ENCODE data around the gene UNC13A.

- TF ChIP-seq CTCF (conservative IDR thresholded peaks at IDR 0.05; ENCODE audit: low read depth, low read length) = no peak
- TF ChIP-seq EZH2 (IDR thresholded peaks at IDR 0.05; ENCODE audit: borderline replicate concordance, low read depth, low read length, poor library complexity, severe bottlenecking) = no peak
Observed at GRCh38 chr19:17557466-17557865, 130.7 kb downstream of the UNC13A start.
